Measurements from ENCODE around the gene TM2D3. TPM values are rescaled to one million over a fixed set of nuclear protein-coding genes. Genes with fewer than 3 reads are reported as not detected.

Gene TM2D3
- total and polyA plus RNA-seq, 3 donors from 2014 or later = 60.2 to 69.9 (median 69.5) TPM

DNA sequence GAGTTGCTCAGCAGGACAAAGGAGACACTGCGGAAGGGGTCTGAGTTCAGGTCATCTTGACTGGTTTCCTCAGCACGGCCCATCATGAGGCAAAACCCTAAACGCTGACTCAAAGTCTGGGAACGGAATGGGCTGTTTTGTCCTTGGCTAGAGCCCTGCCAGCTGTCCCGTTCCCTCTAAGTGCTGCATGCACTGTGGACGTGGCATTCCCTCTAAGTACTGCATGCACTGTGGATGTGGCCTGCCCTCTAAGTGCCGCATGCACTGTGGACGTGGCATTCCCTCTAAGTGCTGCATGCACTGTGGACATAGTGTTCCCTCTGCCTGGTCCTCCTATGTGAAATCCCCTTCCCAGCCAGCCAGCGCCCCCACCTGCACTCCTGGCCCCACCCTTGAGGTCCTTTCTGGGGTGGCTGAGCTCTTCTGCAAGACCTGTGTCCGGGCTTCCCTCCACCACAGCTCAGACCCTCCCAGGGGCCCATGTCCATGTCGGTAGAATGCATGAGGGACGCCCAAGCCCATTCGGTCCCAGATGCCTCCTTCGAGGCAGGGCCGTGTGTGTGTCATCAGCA lies 36.7 kb downstream of the TM2D3 start:
- no peaks in the 10 kb centered on the region for H3K9me3 ChIP-seq
- intact Hi-C loops (cut with DNase I; ENCODE audit: low total_unique reads) = no loop called here
- no peak for TF ChIP-seq POLR2A (IDR thresholded peaks at IDR 0.05)
- TF ChIP-seq, protein P1, sequence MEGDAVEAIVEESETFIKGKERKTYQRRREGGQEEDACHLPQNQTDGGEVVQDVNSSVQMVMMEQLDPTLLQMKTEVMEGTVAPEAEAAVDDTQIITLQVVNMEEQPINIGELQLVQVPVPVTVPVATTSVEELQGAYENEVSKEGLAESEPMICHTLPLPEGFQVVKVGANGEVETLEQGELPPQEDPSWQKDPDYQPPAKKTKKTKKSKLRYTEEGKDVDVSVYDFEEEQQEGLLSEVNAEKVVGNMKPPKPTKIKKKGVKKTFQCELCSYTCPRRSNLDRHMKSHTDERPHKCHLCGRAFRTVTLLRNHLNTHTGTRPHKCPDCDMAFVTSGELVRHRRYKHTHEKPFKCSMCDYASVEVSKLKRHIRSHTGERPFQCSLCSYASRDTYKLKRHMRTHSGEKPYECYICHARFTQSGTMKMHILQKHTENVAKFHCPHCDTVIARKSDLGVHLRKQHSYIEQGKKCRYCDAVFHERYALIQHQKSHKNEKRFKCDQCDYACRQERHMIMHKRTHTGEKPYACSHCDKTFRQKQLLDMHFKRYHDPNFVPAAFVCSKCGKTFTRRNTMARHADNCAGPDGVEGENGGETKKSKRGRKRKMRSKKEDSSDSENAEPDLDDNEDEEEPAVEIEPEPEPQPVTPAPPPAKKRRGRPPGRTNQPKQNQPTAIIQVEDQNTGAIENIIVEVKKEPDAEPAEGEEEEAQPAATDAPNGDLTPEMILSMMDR (IDR thresholded peaks at IDR 0.05) = no peak
- H3K27me3 ChIP-seq = no peaks in the 10 kb centered on the region
- H3K4me1 ChIP-seq = peaks cover 18% of the 10 kb centered on the region
- DNase-seq = peak; percentile 34
- H3K36me3 ChIP-seq (ENCODE audit: low read depth, missing control alignments) = no peaks in the 10 kb centered on the region
- 0 to 36% methylated on average over 3 to 15 of the region's 15 CpGs for WGBS, 2 donors
- H3K4me3 ChIP-seq = no peak overlapping the region
- no peak overlapping the region for H3K27ac ChIP-seq

DNA sequence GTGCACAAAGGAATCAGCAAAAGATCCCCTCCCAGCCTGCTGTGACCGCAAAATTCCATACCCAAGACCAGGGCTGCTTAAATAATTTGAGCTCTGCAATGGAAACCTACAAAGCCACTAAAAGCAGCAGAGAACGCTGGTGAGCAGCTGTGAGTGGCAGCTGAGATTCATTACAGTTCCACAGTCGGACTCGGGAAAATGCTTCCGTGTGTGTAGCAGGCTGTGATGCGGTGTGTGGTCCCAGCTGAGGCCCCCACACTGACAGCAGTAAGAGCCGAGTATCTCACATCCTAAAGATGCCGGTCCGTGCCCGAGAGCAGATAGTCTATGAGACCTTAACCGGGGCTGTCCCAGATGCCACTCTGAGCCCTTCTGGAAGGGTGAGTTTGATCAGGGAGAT lies 37.4 kb downstream of the TM2D3 start:
- DNase-seq = no peak
- intact Hi-C loops (cut with DNase I; ENCODE audit: low total_unique reads) = no loop called here
- TF ChIP-seq POLR2A (IDR thresholded peaks at IDR 0.05) = no peak
- TF ChIP-seq, protein P1 (IDR thresholded peaks at IDR 0.05) = no peak
- peaks cover 18% of the 10 kb centered on the region for H3K4me1 ChIP-seq
- 83 to 93% methylated on average over 7 to 11 of the region's 11 CpGs for WGBS, 2 donors
- no peaks in the 10 kb centered on the region for H3K9me3 ChIP-seq
- H3K36me3 ChIP-seq (ENCODE audit: low read depth, missing control alignments) = no peaks in the 10 kb centered on the region
- no peaks in the 10 kb centered on the region for H3K27me3 ChIP-seq
- H3K27ac ChIP-seq = no peak overlapping the region
- no peak overlapping the region for H3K4me3 ChIP-seq

DNA sequence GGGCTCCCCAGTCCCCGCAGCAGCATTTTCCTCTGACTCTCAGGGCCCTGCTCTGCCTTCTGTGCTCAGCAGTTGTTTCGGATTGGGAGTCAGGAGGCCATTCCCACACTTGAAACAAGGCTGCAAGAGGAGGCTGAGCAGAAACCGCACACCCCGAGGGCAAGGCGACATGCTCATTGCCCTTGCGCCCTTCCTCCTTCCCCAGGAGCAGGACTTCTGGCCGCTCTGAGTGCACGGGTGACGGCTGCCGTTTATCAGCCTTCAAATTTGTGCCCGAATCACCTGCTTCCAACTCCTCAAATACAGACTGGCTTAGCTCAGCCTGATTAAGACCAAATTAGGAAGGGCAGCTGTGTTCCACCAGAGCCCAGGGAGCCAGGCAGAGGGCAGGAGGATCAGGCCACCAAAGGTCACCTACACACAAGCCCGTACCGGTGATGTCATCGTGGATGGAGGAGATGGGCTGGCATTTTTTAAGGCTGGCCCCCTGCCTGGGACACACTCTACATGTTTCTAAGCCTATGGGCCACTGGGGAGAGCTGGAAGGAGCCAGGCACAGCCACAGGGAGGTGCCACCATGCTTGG lies 38.1 kb downstream of the TM2D3 start:
- H3K27ac ChIP-seq = no peak overlapping the region
- H3K36me3 ChIP-seq (ENCODE audit: low read depth, missing control alignments) = no peaks in the 10 kb centered on the region
- H3K27me3 ChIP-seq = no peaks in the 10 kb centered on the region
- no peak for DNase-seq
- 78 to 79% methylated on average over 10 to 14 of the region's 14 CpGs for WGBS, 2 donors
- H3K9me3 ChIP-seq = no peaks in the 10 kb centered on the region
- H3K4me1 ChIP-seq = peaks cover 18% of the 10 kb centered on the region
- no peak for TF ChIP-seq POLR2A (IDR thresholded peaks at IDR 0.05)
- TF ChIP-seq, protein P1 (IDR thresholded peaks at IDR 0.05) = no peak
- intact Hi-C loops (cut with DNase I; ENCODE audit: low total_unique reads) = no loop called here
- no peak overlapping the region for H3K4me3 ChIP-seq

DNA sequence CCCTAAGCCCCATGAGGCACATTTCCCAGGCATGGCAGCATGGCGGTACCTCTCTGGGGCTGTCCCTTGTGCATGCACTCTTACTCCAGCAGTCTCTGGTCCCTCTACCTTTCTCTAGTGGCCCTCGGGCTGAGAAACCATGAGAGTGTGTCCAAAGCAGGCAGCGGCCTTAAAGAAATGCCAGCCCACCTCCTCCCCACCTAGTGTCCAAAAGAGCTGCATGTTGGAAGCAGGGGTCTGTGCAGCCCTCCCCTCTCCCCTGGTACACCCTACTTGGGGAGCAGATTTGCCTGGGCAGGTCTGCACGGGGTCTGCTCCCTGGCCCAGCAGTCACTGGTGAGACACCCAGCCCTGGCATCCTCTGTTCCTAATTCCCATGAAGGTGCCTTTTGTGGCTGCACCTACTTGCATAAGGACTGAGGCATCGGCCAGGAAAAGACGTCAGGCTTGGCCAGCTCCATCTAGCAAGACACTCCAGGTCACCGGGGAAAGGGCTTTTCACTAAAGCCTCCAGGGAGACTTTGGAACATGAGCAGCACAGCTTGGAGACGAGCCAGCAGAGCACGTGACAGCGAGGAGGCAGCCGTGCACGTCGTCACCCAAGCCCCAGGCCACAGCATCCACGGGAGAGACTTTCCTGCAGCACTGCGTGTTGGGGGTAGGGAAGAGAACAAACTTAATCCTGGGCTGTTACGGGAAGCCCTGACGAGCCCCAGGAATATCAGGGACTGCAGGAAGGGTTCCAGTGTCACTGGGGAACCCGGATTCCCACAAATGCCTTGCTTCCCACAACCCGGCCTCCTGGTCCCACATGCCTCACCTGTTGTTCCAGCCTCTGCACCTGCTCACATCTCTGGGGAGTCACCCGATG lies 38.8 kb downstream of the TM2D3 start:
- Histone ChIP-seq H3K4me1 (peaks cover 18% of the 10 kb centered on the region), H3K36me3 (ENCODE audit: low read depth, missing control alignments) (no peaks in the 10 kb centered on the region), H3K4me3 (no peak overlapping the region), H3K27ac (no peak overlapping the region), H3K27me3 (no peaks in the 10 kb centered on the region), H3K9me3 (no peaks in the 10 kb centered on the region)
- TF ChIP-seq, protein P1 (IDR thresholded peaks at IDR 0.05) = no peak
- TF ChIP-seq POLR2A (IDR thresholded peaks at IDR 0.05) = no peak
- peak; percentile 79 for DNase-seq
- WGBS, 2 donors = 46 to 63% methylated on average over 12 to 20 of the region's 20 CpGs
- intact Hi-C loops (cut with DNase I; ENCODE audit: low total_unique reads) = no loop called here
